K562 (cell line): ENCODE data around the gene JPH3.

Experiments
- CTCF ChIP-seq, 3 experiments: IDR thresholded peaks in 2 of 3; conservative IDR thresholded peaks in 1 of 3; 2 replicates each; pipeline ENCODE4 v1.5.1; 2011 to 2012; ENCODE audit warnings: low read length in 3 of 3, mild to moderate bottlenecking in 3 of 3, control low read depth in 2 of 3, improper control_type of control experiment in 1 of 3, inconsistent platforms in 1 of 3, low read depth in 1 of 3, mixed read lengths in 1 of 3, moderate library complexity in 1 of 3; ENCODE audit not compliant: insufficient read depth in 2 of 3
- FOXP1 ChIP-seq: sonication (generic); formaldehyde crosslinking; IDR thresholded peaks from 2 replicates; pipeline ENCODE4 v1.8.0; 2022; ENCODE audit warnings: mild to moderate bottlenecking, missing genetic modification reagents
- POLR2A ChIP-seq: fragments of 450-650 bp; conservative IDR thresholded peaks from 2 replicates; pipeline ENCODE4 v1.6.1; 2016
- TF ChIP-seq, protein P1 (sequence below): fragments of 450-650 bp; IDR thresholded peaks from 2 replicates; pipeline ENCODE4 v1.7.0; 2016; ENCODE audit warnings: borderline replicate concordance

GRCh38 chr16:87723226-87723623 is 120.9 kb downstream of the JPH3 start:
- TF ChIP-seq POLR2A (no peak), CTCF (IDR thresholded peaks at IDR 0.05 in 2 of 3, conservative IDR thresholded peaks at IDR 0.05 in 1 of 3; ENCODE audit: insufficient read depth in 2 of 3, low read depth in 1 of 3, low read length in 3 of 3) (no peak), FOXP1 (CRISPR knock-in tag) (no peak)
- TF ChIP-seq, protein P1, sequence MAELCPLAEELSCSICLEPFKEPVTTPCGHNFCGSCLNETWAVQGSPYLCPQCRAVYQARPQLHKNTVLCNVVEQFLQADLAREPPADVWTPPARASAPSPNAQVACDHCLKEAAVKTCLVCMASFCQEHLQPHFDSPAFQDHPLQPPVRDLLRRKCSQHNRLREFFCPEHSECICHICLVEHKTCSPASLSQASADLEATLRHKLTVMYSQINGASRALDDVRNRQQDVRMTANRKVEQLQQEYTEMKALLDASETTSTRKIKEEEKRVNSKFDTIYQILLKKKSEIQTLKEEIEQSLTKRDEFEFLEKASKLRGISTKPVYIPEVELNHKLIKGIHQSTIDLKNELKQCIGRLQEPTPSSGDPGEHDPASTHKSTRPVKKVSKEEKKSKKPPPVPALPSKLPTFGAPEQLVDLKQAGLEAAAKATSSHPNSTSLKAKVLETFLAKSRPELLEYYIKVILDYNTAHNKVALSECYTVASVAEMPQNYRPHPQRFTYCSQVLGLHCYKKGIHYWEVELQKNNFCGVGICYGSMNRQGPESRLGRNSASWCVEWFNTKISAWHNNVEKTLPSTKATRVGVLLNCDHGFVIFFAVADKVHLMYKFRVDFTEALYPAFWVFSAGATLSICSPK: no peak
